Fibroblast of peridontal ligament (primary cell): ENCODE measurements around the gene CCDC88C.
"Not testable (repeated sequence)": the region's sequence is repeated elsewhere in the genome, so short reads cannot be mapped to it uniquely, and the experiment has no call there.

Experiments
- DNase-seq: peaks from one replicate; pipeline ENCODE4 v3.0.0-alpha.2; 2010; ENCODE audit errors: extremely low read depth

Gene CCDC88C

GRCh38 chr14:91418387-91419043 is 895 bp upstream of the CCDC88C start:
- DNase-seq: peak; percentile 50

GRCh38 chr14:91417983-91418386 is 365 bp upstream of the CCDC88C start:
- no peak for DNase-seq

- DNase-seq: no peak
Observed at GRCh38 chr14:91416744-91417119, 888 bp downstream of the CCDC88C start.

DNA sequence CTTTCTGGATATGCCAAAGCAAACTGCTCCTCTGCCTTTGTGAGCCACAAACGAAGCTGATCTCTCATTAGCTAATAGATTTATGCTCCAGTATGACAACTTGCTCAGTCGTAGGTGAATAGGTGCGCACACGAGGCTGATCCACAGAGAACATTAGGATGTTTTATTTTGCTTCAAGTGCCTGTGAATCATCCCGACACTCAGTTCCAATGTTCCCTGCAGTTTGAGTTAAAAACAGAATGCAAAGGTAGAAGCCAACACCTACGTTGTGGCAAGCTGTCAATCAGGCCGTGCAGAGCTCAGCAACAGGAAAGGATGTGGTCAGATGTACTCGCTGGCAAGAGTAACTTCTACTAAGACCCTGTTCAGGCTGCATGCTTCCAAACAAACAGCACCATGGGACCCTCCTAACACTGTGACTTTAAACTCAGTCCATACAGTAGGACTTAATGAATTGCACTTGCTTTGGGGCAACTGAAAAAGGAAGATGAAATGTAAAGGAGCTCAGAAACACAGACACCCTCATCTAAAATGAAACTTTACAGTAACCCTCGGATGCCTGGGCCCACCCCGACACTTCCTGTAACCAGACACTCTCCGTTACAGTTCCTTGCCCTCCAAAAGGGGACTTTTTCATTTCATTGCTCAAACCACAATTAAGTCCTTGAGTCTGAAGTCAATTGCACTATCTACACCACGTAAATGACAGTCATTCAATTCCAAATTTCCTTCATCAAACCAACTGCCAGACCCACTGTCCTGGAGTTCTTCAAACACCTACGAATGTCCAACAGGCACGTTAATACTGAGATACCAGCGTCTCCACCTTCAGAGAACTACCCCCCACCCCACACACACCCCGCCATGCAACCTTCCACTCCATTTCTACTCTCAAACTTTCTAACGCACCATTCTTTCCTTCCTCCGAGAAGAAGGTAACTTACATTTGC is 1.6 kb downstream of the CCDC88C start:
- no peak for DNase-seq

DNA sequence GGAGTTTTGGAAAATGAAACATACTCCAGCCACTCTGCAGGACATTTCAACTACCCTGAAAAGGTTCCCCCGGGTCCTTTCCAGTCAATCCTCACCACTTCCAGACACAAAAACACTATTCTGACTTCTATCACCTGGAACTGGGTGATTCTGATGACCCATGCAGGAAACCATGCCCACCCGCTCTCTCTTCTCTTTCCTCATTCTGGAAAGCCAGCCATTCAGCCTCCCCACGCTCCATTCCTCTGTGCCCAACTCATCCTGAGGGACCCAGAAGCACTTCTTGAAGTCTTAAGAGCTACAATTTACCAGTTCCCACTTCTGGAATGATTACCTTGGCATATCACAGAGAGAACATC is 3.2 kb downstream of the CCDC88C start:
- DNase-seq: no peak

DNA sequence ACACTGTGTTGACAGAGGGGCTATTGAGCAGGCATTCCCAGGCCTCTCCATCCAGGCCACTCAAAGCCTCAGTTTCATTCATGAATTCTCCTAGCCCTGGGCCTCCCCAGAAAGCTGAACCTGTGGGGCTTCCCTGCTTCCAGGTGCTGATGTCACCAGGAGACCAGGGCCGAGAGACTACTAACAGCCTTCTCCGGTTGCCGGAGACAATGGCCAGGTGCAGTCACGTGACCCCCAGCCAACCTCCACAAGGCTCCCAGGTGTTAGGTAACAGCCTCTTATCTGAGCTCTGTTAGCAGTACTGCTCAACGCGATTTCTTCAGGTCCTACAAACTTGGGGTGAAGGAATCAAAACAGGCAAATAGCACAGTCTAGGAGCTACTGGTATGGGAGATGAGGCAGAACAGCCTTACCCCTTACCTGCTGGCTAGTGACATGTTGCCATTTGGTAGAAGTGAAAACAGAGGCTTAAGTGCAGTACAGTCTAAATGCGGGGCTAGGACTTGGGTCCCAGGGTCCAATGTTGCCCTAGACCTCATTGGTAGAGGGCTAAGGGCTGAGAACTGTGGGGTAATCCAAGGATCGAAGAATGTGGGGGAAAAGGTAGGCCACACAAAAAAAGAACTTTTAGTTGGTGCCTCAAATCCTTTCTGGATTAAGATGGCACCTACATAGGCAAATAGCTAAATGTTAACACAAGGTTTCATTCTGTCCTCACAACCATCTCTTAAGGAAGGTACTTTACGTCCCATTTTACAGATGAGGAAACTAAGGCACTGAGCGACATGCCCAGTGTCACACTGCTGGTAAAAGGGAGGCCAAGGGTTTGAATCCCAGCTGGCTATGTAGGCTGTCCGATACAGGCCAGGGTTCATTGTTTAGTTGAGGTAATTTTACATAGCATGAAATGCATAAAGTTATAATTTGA is 3.8 kb downstream of the CCDC88C start:
- no peak for DNase-seq

DNA sequence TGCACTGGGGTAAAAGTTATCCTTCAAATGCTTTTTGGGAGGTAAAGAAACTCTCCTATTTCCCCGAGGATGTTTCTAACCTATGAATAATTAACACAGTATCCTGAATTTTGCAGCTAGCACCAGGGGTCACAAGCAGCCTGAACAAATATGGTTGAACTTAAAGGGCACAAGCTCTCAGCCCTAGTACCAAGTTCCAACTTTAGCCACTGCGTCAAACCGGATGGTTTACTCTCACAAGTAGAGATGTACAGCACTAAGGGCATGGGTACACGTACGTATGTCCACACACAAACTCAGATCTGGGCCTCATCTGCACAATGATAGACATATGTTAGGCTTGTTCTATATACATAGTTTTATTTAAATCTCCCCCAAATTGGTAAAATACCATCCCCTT is 4.7 kb downstream of the CCDC88C start:
- DNase-seq: no peak

GRCh38 chr14:91410771-91411536 is 6.7 kb downstream of the CCDC88C start:
- no peak for DNase-seq

GRCh38 chr14:91409928-91410718 is 7.5 kb downstream of the CCDC88C start:
- DNase-seq: no peak

GRCh38 chr14:91409240-91409639 is 8.4 kb downstream of the CCDC88C start:
- DNase-seq: not testable (repeated sequence)

DNA sequence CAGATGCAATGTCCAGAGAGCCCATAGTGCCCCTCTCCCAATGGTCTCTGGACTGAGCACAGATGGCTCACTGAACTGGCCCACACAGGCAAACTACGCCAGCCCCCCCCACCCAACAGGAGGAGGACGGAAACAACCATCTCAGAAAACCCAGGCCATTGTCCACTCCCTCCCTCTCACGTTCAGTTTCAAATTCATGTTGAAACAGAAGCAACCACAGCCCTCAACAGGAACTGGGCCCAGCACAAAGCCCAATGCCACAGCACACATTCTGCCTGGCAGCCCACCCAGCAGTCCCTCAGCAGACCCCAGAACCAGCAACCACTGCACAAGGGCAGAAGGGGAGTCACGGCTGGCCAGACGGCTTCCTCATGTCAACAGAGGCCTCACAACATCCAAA is 10.6 kb downstream of the CCDC88C start:
- no peak for DNase-seq

DNA sequence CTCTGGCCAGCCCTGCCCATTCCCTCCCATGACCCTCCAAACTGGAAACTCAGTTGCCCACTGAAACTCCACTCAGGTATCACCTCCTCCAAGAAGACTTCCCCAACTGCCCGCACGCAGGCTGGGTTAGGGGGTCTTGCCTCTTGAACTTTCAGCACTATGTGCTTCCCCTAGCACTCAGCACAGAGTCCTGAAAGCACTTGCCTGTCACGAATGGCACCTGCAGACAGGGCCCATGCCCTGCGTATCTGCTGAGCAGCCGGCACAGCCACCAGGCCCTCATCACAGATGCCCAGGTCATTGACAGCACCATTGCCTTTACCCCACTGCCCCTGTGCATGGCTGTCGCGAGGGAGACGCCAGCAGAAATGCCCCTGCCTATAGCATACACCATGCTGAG is 11.2 kb downstream of the CCDC88C start:
- no peak for DNase-seq

- DNase-seq: no peak
Observed at GRCh38 chr14:91405724-91406435, 11.7 kb downstream of the CCDC88C start.

GRCh38 chr14:91405241-91405721 is 12.3 kb downstream of the CCDC88C start:
- no peak for DNase-seq

DNA sequence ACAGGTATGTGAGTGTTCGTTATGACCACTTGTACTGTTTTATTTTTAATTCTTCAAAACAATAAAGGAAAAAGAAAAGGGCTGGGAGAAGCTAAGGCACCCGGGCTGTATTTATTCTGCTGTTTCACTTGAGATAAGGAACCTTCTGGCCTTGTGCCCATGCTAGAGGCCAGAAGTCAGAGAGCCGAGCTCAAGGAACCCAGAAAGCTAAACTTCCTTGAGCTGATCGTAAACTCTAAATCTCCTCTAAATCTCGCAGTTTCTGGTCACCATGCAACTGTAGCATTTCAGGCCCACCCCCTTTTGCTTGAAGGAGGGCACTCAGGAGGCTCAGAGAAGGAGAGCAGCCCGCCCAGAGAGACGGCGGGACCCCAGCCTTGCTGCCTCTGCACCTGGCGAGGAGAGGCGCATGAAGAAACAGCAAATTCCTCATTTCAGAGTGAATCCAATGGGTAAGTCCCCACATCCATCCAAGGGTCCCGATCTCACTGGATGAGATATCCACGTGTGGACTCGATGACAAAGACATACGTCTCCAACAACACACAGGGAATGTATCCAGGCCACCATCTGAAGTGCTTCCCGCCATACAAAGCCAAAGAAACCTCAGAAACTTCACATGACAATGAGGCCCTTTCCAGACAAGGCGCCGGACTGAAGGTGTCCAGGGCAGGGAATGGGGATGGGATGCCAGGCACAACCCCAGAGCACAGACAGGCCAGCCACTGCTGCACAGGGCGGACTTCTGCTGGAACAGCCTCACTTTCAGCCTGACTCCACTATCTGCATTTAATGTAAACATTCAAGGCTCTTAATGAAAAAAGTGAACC is 14.6 kb downstream of the CCDC88C start:
- DNase-seq: no peak

- no peak for DNase-seq
Observed at GRCh38 chr14:91402348-91402747, 15.3 kb downstream of the CCDC88C start.

GRCh38 chr14:91401751-91402150 is 15.9 kb downstream of the CCDC88C start:
- no peak for DNase-seq

GRCh38 chr14:91400696-91401095 is 16.9 kb downstream of the CCDC88C start:
- no peak for DNase-seq
